Ishikawa (cell line): ENCODE results near the gene TSPAN8.

Experiments
- CEBPB ChIP-seq: IDR thresholded peaks from 2 replicates; pipeline ENCODE4 v1.6.1; 2012
- CREB1 ChIP-seq: IDR thresholded peaks from 2 replicates; pipeline ENCODE4 v1.6.1; 2012; ENCODE audit warnings: low read depth
- EGR1 ChIP-seq: IDR thresholded peaks from 2 replicates; pipeline ENCODE4 v1.6.1; 2012
- EP300 ChIP-seq: IDR thresholded peaks from 2 replicates; pipeline ENCODE4 v1.6.1; 2012; ENCODE audit warnings: borderline replicate concordance
- FOXM1 ChIP-seq: IDR thresholded peaks from 2 replicates; pipeline ENCODE4 v1.6.1; 2012; ENCODE audit warnings: low read depth, borderline replicate concordance
- MAX ChIP-seq: IDR thresholded peaks from 2 replicates; pipeline ENCODE4 v1.6.1; 2012
- NFIC ChIP-seq: IDR thresholded peaks from 2 replicates; pipeline ENCODE4 v1.6.1; 2012
- RAD21 ChIP-seq: IDR thresholded peaks from 2 replicates; pipeline ENCODE4 v1.6.1; 2012; ENCODE audit warnings: low read depth
- REST ChIP-seq: IDR thresholded peaks from 2 replicates; pipeline ENCODE4 v1.6.1; 2012; ENCODE audit warnings: low read depth, mild to moderate bottlenecking
- TAF1 ChIP-seq: IDR thresholded peaks from 2 replicates; pipeline ENCODE4 v1.6.1; 2012; ENCODE audit warnings: low read depth, mild to moderate bottlenecking
- TCF12 ChIP-seq: IDR thresholded peaks from 2 replicates; pipeline ENCODE4 v1.6.1; 2012; ENCODE audit warnings: low read depth
- TEAD4 ChIP-seq: IDR thresholded peaks from 2 replicates; pipeline ENCODE4 v1.6.1; 2012
- USF1 ChIP-seq: IDR thresholded peaks from 2 replicates; pipeline ENCODE4 v1.6.1; 2012
- YY1 ChIP-seq: IDR thresholded peaks from 2 replicates; pipeline ENCODE4 v1.6.1; 2012; ENCODE audit warnings: low read depth
- ZBTB7A ChIP-seq: IDR thresholded peaks from 2 replicates; pipeline ENCODE4 v1.6.1; 2012; ENCODE audit warnings: low read depth

The TSPAN8 gene

GRCh38 chr12:71139153-71139735 is 18.6 kb downstream of the TSPAN8 start:
- TF ChIP-seq TEAD4 (no peak), ZBTB7A (no peak), REST (no peak), MAX (no peak), CREB1 (no peak), USF1 (no peak), RAD21 (no peak), CEBPB (no peak), TAF1 (no peak), FOXM1 (no peak), TCF12 (no peak), EGR1 (no peak), NFIC (no peak)

GRCh38 chr12:71138011-71138410 is 19.8 kb downstream of the TSPAN8 start:
- TF ChIP-seq REST (no peak), CREB1 (no peak), USF1 (no peak), NFIC (no peak)

GRCh38 chr12:71135812-71136176 is 22.0 kb downstream of the TSPAN8 start:
- TF ChIP-seq MAX (no peak), TCF12 (no peak), YY1 (no peak), EP300 (no peak), CREB1 (no peak), EGR1 (no peak), RAD21 (no peak), CEBPB (no peak), USF1 (no peak), TEAD4 (no peak), TAF1 (no peak), ZBTB7A (no peak), FOXM1 (no peak), NFIC (no peak)

- no peak for TF ChIP-seq ZBTB7A
- TF ChIP-seq TAF1: no peak
- no peak for TF ChIP-seq REST
- no peak for TF ChIP-seq TCF12
- TF ChIP-seq RAD21: no peak
- TF ChIP-seq NFIC: no peak
- no peak for TF ChIP-seq USF1
Observed at GRCh38 chr12:71135077-71135811, 22.6 kb downstream of the TSPAN8 start.
